CD4-positive, alpha-beta T cell treated with Interleukin-15 for 1 hour (primary cell): ENCODE results near the gene UHRF1.
"Not testable (repeated sequence)": the region's sequence is repeated elsewhere in the genome, so short reads cannot be mapped to it uniquely, and the experiment has no call there.

Experiments
- DNase-seq: peaks from one replicate; pipeline ENCODE4 v3.0.0-alpha.2; 2020

Gene UHRF1

GRCh38 chr19:4939466-4939865 is 30.2 kb downstream of the UHRF1 start:
- no peak for DNase-seq

GRCh38 chr19:4941638-4942169 is 32.4 kb downstream of the UHRF1 start:
- not testable (repeated sequence) for DNase-seq

GRCh38 chr19:4950650-4951049 is 41.3 kb downstream of the UHRF1 start:
- DNase-seq: not testable (repeated sequence)

GRCh38 chr19:4951656-4952055 is 42.4 kb downstream of the UHRF1 start:
- no peak for DNase-seq

GRCh38 chr19:4952945-4953344 is 43.6 kb downstream of the UHRF1 start:
- no peak for DNase-seq

GRCh38 chr19:4954320-4955149 is 45.2 kb downstream of the UHRF1 start:
- not testable (repeated sequence) for DNase-seq

- no peak for DNase-seq
These were observed 46.0 kb downstream of the UHRF1 start for GRCh38 chr19:4955274-4955673.

GRCh38 chr19:4957981-4958380 is 48.7 kb downstream of the UHRF1 start:
- no peak for DNase-seq

- no peak for DNase-seq
These were observed 52.9 kb downstream of the UHRF1 start for GRCh38 chr19:4962085-4962619.

GRCh38 chr19:4965061-4965460 is 55.8 kb downstream of the UHRF1 start:
- DNase-seq: no peak

GRCh38 chr19:4966591-4966990 is 57.3 kb downstream of the UHRF1 start:
- DNase-seq: no peak

GRCh38 chr19:4967738-4968461 is 58.6 kb downstream of the UHRF1 start:
- DNase-seq: no peak

- peak; percentile 100 for DNase-seq
These were observed 59.4 kb downstream of the UHRF1 start, which contains the start of gene KDM4B for GRCh38 chr19:4968462-4969291. Gene KDM4B, plus strand, starts transcription at chr19:4969113. Its CDS starts 63,778 bp downstream, at chr19:5032891.

GRCh38 chr19:4969292-4969771 is 60.0 kb downstream of the UHRF1 start:
- no peak for DNase-seq

GRCh38 chr19:4969772-4970531 is 60.7 kb downstream of the UHRF1 start:
- peak; percentile 26 for DNase-seq

GRCh38 chr19:4970558-4971423 is 61.5 kb downstream of the UHRF1 start:
- no peak for DNase-seq

- DNase-seq: no peak
These were observed 62.1 kb downstream of the UHRF1 start for GRCh38 chr19:4971424-4971793.

- no peak for DNase-seq
These were observed 62.7 kb downstream of the UHRF1 start for GRCh38 chr19:4971816-4972495.

- DNase-seq: no peak
These were observed 63.4 kb downstream of the UHRF1 start for GRCh38 chr19:4972509-4973230.
